AG04450 (cell line): ENCODE data around the gene PHACTR4. TPM values are rescaled to one million over a fixed set of nuclear protein-coding genes. Genes with fewer than 3 reads are reported as not detected.
"Not testable (repeated sequence)": the region's sequence is repeated elsewhere in the genome, so short reads cannot be mapped to it uniquely, and the experiment has no call there.

Source experiments
- CTCF ChIA-PET: fragments of 300-600, 350-600 bp; formaldehyde crosslinking; extraction: SDS; loops from one replicate; lab custom pipeline; 2022; ENCODE audit warnings: antibody characterized with exemption, inconsistent platforms; lab: Charles Lee
- POLR2A ChIA-PET: fragments of 350-600 bp; formaldehyde crosslinking; extraction: SDS; loops from one replicate; lab custom pipeline; 2021; ENCODE audit warnings: antibody characterized with exemption, inconsistent platforms; lab: Yijun Ruan, JAX
- DNase-seq: peaks from one replicate; pipeline ENCODE4 v3.0.0-alpha.2; 2011; ENCODE audit warnings: low read depth, low spot score
- H3K27ac ChIP-seq: one replicate; pipeline ENCODE4 v1.5.1; 2012; ENCODE audit warnings: low read depth, low read length, control low read depth
- H3K27me3 ChIP-seq: one replicate; pipeline ENCODE4 v1.6.0; 2012; ENCODE audit warnings: low read length; ENCODE audit not compliant: control insufficient read depth, insufficient read depth
- H3K4me3 ChIP-seq: 2 replicates; pipeline ENCODE4 v1.5.1; 2011; ENCODE audit warnings: mild to moderate bottlenecking, low read depth, low read length, control low read depth
- H3K9me3 ChIP-seq: 2 replicates; pipeline ENCODE4 v1.5.1; 2012; ENCODE audit warnings: low read length; ENCODE audit not compliant: control insufficient read depth, insufficient read depth
- CTCF ChIP-seq: IDR thresholded peaks from 2 replicates; pipeline ENCODE4 v1.5.1; 2011; ENCODE audit warnings: low read depth, low read length, control low read depth, inconsistent platforms
- polyA plus RNA-seq: library from polyadenylated mRNA; depleted of rRNA; stranded (reverse); fragments of >200 nt; gene quantifications from 2 replicates; pipeline ENCODE4 v1.2.3, GENCODE V29; 2011

The PHACTR4 gene
- polyA plus RNA-seq, 1 experiment, result 12.3 TPM

GRCh38 chr1:28458237-28459228 is 89.0 kb downstream of the PHACTR4 start:
- no peaks in the 10 kb centered on the region for H3K27me3 ChIP-seq
- no peak for TF ChIP-seq CTCF
- H3K4me3 ChIP-seq, result no peak overlapping the region
- no peak for DNase-seq
- CTCF ChIA-PET, result no interaction called here
- H3K9me3 ChIP-seq, result no peaks in the 10 kb centered on the region
- no peak overlapping the region for H3K27ac ChIP-seq
- POLR2A ChIA-PET, result interaction anchor here (0.7 kb wide), 1 partner anchor 28 kb away, joined by 4 read pairs; no protein-coding TSS in a partner anchor

GRCh38 chr1:28466226-28466778 is 96.8 kb downstream of the PHACTR4 start:
- DNase-seq, result no peak
- Histone ChIP-seq H3K9me3 (no peaks in the 10 kb centered on the region), H3K27ac (no peak overlapping the region), H3K27me3 (no peaks in the 10 kb centered on the region), H3K4me3 (no peak overlapping the region)
- POLR2A ChIA-PET, result no interaction called here
- CTCF ChIA-PET, result interaction anchor here (1.1 to 1.2 kb wide), 2 partner anchors 107 to 217 kb away, joined by 3 to 4 read pairs; no protein-coding TSS in a partner anchor
- no peak for TF ChIP-seq CTCF

- ChIA-PET CTCF (interaction anchor here (0.5 to 1.4 kb wide), 2 partner anchors 109 to 222 kb away, joined by 4 to 7 read pairs; no protein-coding TSS in a partner anchor), POLR2A (interaction anchor here (0.7 kb wide), 1 partner anchor 53 kb away, joined by 4 read pairs; no protein-coding TSS in a partner anchor)
- no peak for TF ChIP-seq CTCF
- Histone ChIP-seq H3K4me3 (no peak overlapping the region), H3K9me3 (no peaks in the 10 kb centered on the region), H3K27ac (no peak overlapping the region), H3K27me3 (no peaks in the 10 kb centered on the region)
- DNase-seq, result no peak
Measured at GRCh38 chr1:28470146-28470545, 100.6 kb downstream of the PHACTR4 start.

- CTCF ChIA-PET, POLR2A ChIA-PET, H3K4me3 ChIP-seq, H3K27ac ChIP-seq, DNase-seq, H3K27me3 ChIP-seq, H3K9me3 ChIP-seq: not testable (repeated sequence)
Measured at GRCh38 chr1:28479497-28479896, 110.0 kb downstream of the PHACTR4 start.

GRCh38 chr1:28480308-28480707 is 110.8 kb downstream of the PHACTR4 start:
- no peak for DNase-seq
- no peaks in the 10 kb centered on the region for H3K27me3 ChIP-seq
- POLR2A ChIA-PET, result no interaction called here
- TF ChIP-seq CTCF, result no peak
- CTCF ChIA-PET, result no interaction called here
- H3K27ac ChIP-seq, result no peak overlapping the region
- H3K9me3 ChIP-seq, result no peaks in the 10 kb centered on the region
- no peak overlapping the region for H3K4me3 ChIP-seq
